ENCODE measurements around the gene XRRA1. TPM values are rescaled to one million over a fixed set of nuclear protein-coding genes. Genes with fewer than 3 reads are reported as not detected.

Gene XRRA1
- total RNA-seq, 1 donor from 2014 or later = 8.9 TPM

- Histone ChIP-seq H3K27ac (ENCODE audit: low read depth, low read length) (peak overlapping the region; percentile 87), H3K9me3 (ENCODE audit: insufficient read depth, low read depth, low read length) (no peaks in the 10 kb centered on the region), H3K9ac (ENCODE audit: low read length) (no peak overlapping the region), H3K27me3 (ENCODE audit: insufficient read depth, low read length) (no peaks in the 10 kb centered on the region), H3K79me2 (ENCODE audit: insufficient read depth, low read length) (peaks cover 7% of the 10 kb centered on the region), H3K36me3 (ENCODE audit: insufficient read depth, low read length) (peaks cover 5% of the 10 kb centered on the region), H3K4me1 (ENCODE audit: insufficient read depth, low read length) (peaks cover 20% of the 10 kb centered on the region), H2AFZ (ENCODE audit: low read depth, low read length) (no peak overlapping the region), H3K4me2 (ENCODE audit: low read length) (no peak overlapping the region), H4K20me1 (ENCODE audit: insufficient read depth, low read length) (no peaks in the 10 kb centered on the region), H3K4me3 (ENCODE audit: insufficient read depth, low read depth, low read length) (no peak overlapping the region)
- FAIRE-seq (peak; percentile 60), DNase-seq (ENCODE audit: low read depth) (peak; percentile 26)
- Mint-ChIP-seq H3K27ac (ENCODE audit: unreplicated experiment) (peak overlapping the region; percentile 36), H3K9me3 (ENCODE audit: unreplicated experiment) (no peaks in the 10 kb centered on the region), H3K36me3 (ENCODE audit: low read depth, unreplicated experiment) (peaks cover 4% of the 10 kb centered on the region), H3K4me3 (ENCODE audit: unreplicated experiment) (no peak overlapping the region), H3K27me3 (ENCODE audit: low read depth, unreplicated experiment) (no peaks in the 10 kb centered on the region), H3K4me1 (ENCODE audit: low read depth, unreplicated experiment) (peaks cover 36% of the 10 kb centered on the region)
- TF ChIP-seq EZH2 (IDR thresholded peaks at IDR 0.05; ENCODE audit: insufficient read depth, low read length) (no peak), CTCF (IDR thresholded peaks at IDR 0.05; ENCODE audit: insufficient read depth, low read depth, low read length) (no peak)
Measured at GRCh38 chr11:74819400-74819799, 129.5 kb downstream of the XRRA1 start.

DNA sequence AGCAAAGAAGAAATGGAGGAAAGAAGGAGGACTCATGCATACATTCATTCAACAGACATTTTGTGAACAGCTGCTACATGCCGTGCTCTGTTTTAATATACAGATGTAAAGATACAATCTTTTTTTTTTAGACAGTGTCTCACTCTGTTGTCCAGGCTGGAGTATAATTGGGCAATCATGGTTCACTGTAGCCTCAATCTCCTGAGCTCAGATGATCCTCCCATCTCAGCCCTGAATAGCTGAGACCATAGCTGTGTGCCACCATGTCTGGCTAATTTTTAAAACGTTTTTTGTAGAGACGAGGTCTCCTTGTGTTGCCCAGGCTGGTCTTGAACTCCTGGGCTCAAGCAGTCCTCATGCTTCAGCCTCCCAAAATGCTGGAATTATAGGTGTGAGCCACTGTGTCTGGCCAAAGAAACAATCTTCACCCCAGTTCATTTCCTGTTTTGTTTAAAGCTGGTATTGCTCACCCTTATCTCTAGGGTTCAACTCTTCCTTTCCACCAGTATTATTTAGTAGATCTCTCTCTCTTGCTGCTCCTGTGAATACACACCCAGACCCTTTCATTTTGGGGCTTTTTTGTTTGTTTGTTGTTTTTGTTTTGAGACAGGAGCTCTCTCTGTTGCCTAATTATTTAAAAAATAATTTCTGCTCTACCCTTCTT, 130.5 kb downstream of the XRRA1 start:
- peaks cover 33% of the 10 kb centered on the region for H3K4me1 Mint-ChIP-seq (ENCODE audit: low read depth, unreplicated experiment)
- Histone ChIP-seq H3K4me3 (ENCODE audit: insufficient read depth, low read depth, low read length) (no peak overlapping the region), H3K36me3 (ENCODE audit: insufficient read depth, low read length) (peaks cover 4% of the 10 kb centered on the region), H3K4me2 (ENCODE audit: low read length) (no peak overlapping the region), H2AFZ (ENCODE audit: low read depth, low read length) (no peak overlapping the region), H3K27me3 (ENCODE audit: insufficient read depth, low read length) (no peaks in the 10 kb centered on the region), H3K4me1 (ENCODE audit: insufficient read depth, low read length) (peaks cover 20% of the 10 kb centered on the region), H3K79me2 (ENCODE audit: insufficient read depth, low read length) (peaks cover 7% of the 10 kb centered on the region), H4K20me1 (ENCODE audit: insufficient read depth, low read length) (no peaks in the 10 kb centered on the region), H3K9ac (ENCODE audit: low read length) (no peak overlapping the region), H3K9me3 (ENCODE audit: insufficient read depth, low read depth, low read length) (no peaks in the 10 kb centered on the region), H3K27ac (ENCODE audit: low read depth, low read length) (no peak overlapping the region)
- no peaks in the 10 kb centered on the region for H3K9me3 Mint-ChIP-seq (ENCODE audit: unreplicated experiment)
- peaks cover 4% of the 10 kb centered on the region for H3K36me3 Mint-ChIP-seq (ENCODE audit: low read depth, unreplicated experiment)
- H3K27ac Mint-ChIP-seq (ENCODE audit: unreplicated experiment) = no peak overlapping the region
- no peak for TF ChIP-seq EZH2 (IDR thresholded peaks at IDR 0.05; ENCODE audit: insufficient read depth, low read length)
- TF ChIP-seq CTCF (IDR thresholded peaks at IDR 0.05; ENCODE audit: insufficient read depth, low read depth, low read length) = no peak
- H3K27me3 Mint-ChIP-seq (ENCODE audit: low read depth, unreplicated experiment) = no peaks in the 10 kb centered on the region
- no peak for DNase-seq (ENCODE audit: low read depth)
- no peak overlapping the region for H3K4me3 Mint-ChIP-seq (ENCODE audit: unreplicated experiment)
- no peak for FAIRE-seq

DNA sequence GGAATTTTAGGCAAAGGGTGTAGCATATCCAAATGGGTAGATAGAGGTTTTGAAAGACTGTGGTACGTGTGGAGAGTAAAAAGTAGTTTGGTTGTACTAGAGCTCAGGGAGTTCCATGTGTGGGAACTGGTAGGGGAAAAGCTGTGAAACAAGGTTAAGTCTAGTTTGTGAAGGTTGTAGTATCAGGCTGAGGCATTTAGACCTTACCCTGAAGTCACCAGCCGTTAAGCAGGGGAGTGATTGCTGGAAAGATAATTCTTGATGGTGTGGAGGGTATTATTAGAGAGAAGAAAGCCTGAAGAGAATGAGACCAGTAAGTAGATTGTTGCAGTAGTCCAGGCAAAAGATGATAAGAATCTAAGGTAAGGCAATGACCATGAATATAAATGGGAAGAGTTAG, 132.2 kb downstream of the XRRA1 start:
- H3K4me1 ChIP-seq (ENCODE audit: insufficient read depth, low read length) = peaks cover 11% of the 10 kb centered on the region
- peaks cover 3% of the 10 kb centered on the region for H3K36me3 ChIP-seq (ENCODE audit: insufficient read depth, low read length)
- H3K27ac ChIP-seq (ENCODE audit: low read depth, low read length) = no peak overlapping the region
- Mint-ChIP-seq H3K27ac (ENCODE audit: unreplicated experiment) (no peak overlapping the region), H3K4me3 (ENCODE audit: unreplicated experiment) (no peak overlapping the region), H3K9me3 (ENCODE audit: unreplicated experiment) (no peaks in the 10 kb centered on the region), H3K27me3 (ENCODE audit: low read depth, unreplicated experiment) (no peaks in the 10 kb centered on the region), H3K4me1 (ENCODE audit: low read depth, unreplicated experiment) (peaks cover 27% of the 10 kb centered on the region), H3K36me3 (ENCODE audit: low read depth, unreplicated experiment) (peaks cover 4% of the 10 kb centered on the region)
- no peak for FAIRE-seq
- no peak for DNase-seq (ENCODE audit: low read depth)
- H3K4me2 ChIP-seq (ENCODE audit: low read length) = no peak overlapping the region
- H3K4me3 ChIP-seq (ENCODE audit: insufficient read depth, low read depth, low read length) = no peak overlapping the region
- no peaks in the 10 kb centered on the region for H3K27me3 ChIP-seq (ENCODE audit: insufficient read depth, low read length)
- H3K79me2 ChIP-seq (ENCODE audit: insufficient read depth, low read length) = peaks cover 4% of the 10 kb centered on the region
- H3K9ac ChIP-seq (ENCODE audit: low read length) = no peak overlapping the region
- no peaks in the 10 kb centered on the region for H4K20me1 ChIP-seq (ENCODE audit: insufficient read depth, low read length)
- H3K9me3 ChIP-seq (ENCODE audit: insufficient read depth, low read depth, low read length) = no peaks in the 10 kb centered on the region
- H2AFZ ChIP-seq (ENCODE audit: low read depth, low read length) = no peak overlapping the region
- TF ChIP-seq CTCF (IDR thresholded peaks at IDR 0.05; ENCODE audit: insufficient read depth, low read depth, low read length) (no peak), EZH2 (IDR thresholded peaks at IDR 0.05; ENCODE audit: insufficient read depth, low read length) (no peak)

Measured in astrocyte (in vitro differentiated cells and primary cell).